C4-2B (cell line): Measurements from ENCODE around the gene LRRIQ4.

Source experiments
- H3K27ac ChIP-seq: fragments of 450-650 bp; 2 replicates; pipeline ENCODE4 v1.5.1; 2017
- CTCF ChIP-seq: fragments of 450-650 bp; conservative IDR thresholded peaks from 2 replicates; pipeline ENCODE4 v1.5.1; 2017; ENCODE audit warnings: mild to moderate bottlenecking
- ZFX ChIP-seq: fragments of 450-650 bp; IDR thresholded peaks from 2 replicates; pipeline ENCODE4 v1.6.1; 2017

The LRRIQ4 gene

GRCh38 chr3:169812332-169813235, at the start of gene LRRIQ4, which contains the start of gene LRRC34:
LRRIQ4 (plus strand) TSS chr3:169812870; CDS start chr3:169821922, 9,052 bp downstream.
LRRC34 (minus strand) TSS chr3:169812904; CDS start chr3:169812548, 356 bp downstream.
- H3K27ac ChIP-seq: no peak within 1 kb of the TSS
- no peak for TF ChIP-seq ZFX
- TF ChIP-seq CTCF: no peak

GRCh38 chr3:169764312-169764881, 48.3 kb upstream of the LRRIQ4 start:
- H3K27ac ChIP-seq: peak overlapping the region; percentile 87
- TF ChIP-seq CTCF (no peak), ZFX (peak; percentile 85; the same call in 1 of the 2 replicates)

- peak within 1 kb of the TSS; percentile 87 for H3K27ac ChIP-seq
- peak; percentile 69 for TF ChIP-seq ZFX
- TF ChIP-seq CTCF: no peak
These were observed 47.6 kb upstream of the LRRIQ4 start, which contains the start of gene TERC for GRCh38 chr3:169764882-169765612. TERC (minus strand) TSS chr3:169765060.

- peak; percentile 64 for TF ChIP-seq ZFX
- TF ChIP-seq CTCF: 0 out of 2 replicates have a peak, but pooled peaks have one; percentile 4
- H3K27ac ChIP-seq: peak within 1 kb of the TSS; percentile 62
These were observed 43.1 kb upstream of the LRRIQ4 start, which contains the start of gene ACTRT3 for GRCh38 chr3:169769287-169770181. ACTRT3 (minus strand) TSS chr3:169769561; CDS start chr3:169769520, 41 bp downstream.

- H3K27ac ChIP-seq: peak overlapping the region; percentile 53; the same call in 1 of the 2 replicates
- TF ChIP-seq CTCF (no peak), ZFX (no peak)
These were observed 41.0 kb upstream of the LRRIQ4 start for GRCh38 chr3:169771497-169772304.
